Measurements from ENCODE around the gene PITPNC1.
A peak's percentile ranks its signal among the peaks of the same experiment; 100 is the strongest.

Gene PITPNC1

DNA sequence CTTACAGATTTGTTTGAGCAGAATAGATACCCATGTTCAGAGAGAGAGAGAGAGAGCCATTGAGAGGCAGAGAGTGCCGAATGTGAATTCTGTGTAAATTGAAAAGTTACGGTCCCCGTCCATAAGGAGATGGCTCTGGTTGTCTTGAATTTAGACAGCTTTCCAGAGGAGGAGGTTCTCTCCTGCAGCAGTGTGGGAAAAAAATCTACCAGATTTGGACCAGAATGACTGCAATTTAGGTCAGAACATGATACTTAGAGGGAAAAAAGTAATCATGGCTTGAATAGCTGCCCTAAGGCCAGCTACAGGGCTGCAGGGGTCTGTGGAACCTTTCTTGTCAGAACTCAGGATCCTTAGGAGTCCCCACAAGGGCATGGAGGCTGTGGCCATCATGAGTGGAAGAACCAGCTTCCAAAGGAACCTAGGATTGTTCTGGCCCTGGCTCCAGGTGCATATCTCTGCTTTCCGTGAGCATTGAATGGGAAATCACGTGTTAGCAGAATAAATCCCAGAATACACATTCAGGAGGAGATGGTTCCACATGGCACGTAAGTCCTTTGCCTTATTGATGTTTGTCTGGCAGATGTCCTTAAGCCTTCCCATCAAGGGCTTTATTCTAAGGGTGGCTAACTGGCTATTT lies 13.0 kb downstream of the PITPNC1 start:
- H3K4me3 ChIP-seq (replicated peaks in 1 of 2; ENCODE audit: low read depth in 2 of 2, low read length in 2 of 2) = no peak overlapping the region
- TF ChIP-seq, protein P1, sequence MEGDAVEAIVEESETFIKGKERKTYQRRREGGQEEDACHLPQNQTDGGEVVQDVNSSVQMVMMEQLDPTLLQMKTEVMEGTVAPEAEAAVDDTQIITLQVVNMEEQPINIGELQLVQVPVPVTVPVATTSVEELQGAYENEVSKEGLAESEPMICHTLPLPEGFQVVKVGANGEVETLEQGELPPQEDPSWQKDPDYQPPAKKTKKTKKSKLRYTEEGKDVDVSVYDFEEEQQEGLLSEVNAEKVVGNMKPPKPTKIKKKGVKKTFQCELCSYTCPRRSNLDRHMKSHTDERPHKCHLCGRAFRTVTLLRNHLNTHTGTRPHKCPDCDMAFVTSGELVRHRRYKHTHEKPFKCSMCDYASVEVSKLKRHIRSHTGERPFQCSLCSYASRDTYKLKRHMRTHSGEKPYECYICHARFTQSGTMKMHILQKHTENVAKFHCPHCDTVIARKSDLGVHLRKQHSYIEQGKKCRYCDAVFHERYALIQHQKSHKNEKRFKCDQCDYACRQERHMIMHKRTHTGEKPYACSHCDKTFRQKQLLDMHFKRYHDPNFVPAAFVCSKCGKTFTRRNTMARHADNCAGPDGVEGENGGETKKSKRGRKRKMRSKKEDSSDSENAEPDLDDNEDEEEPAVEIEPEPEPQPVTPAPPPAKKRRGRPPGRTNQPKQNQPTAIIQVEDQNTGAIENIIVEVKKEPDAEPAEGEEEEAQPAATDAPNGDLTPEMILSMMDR (IDR thresholded peaks at IDR 0.05; ENCODE audit: low read depth, low read length) = no peak
- DNase-seq (ENCODE audit: low read depth in 2 of 2) = peak in 1 of 2 donors; percentile 11

DNA sequence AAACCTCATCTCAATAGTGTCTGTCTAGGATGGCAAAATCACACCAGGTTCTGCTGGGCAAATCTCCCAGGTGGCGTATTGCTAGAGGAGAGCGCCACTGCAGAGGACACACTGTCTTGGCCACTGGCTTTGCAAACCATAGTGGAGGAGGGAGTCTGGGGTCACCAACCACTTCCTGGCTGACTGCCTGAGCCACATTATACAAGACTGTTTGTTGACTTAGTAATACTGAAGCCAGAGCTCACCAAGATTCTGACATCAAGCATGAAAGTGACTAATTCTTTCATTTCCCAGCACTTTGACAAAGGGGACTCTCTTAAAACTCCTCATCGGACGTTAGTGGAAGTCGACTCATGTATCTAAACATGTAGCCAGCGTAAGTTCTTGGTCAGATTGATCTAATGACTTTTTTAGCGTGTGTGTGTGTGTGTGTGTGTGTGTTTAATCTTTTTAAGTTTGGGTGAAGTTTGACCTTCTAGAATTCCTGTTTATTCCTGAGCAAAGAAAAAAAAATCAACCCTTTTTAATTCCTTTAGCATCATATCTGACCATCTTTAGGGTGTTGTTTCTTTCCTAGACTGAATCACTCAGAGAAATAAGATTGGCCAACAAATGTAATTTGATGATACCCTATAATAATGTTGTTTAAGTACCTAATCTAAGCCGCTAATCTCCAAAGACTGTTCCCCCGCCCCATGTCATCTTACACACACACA lies 13.7 kb downstream of the PITPNC1 start:
- H3K4me3 ChIP-seq (replicated peaks in 1 of 2; ENCODE audit: low read depth in 2 of 2, low read length in 2 of 2) = no peak overlapping the region
- DNase-seq (ENCODE audit: low read depth in 2 of 2) = peak; percentile 86 to 97
- TF ChIP-seq, protein P1 (IDR thresholded peaks at IDR 0.05; ENCODE audit: low read depth, low read length) = no peak

DNA sequence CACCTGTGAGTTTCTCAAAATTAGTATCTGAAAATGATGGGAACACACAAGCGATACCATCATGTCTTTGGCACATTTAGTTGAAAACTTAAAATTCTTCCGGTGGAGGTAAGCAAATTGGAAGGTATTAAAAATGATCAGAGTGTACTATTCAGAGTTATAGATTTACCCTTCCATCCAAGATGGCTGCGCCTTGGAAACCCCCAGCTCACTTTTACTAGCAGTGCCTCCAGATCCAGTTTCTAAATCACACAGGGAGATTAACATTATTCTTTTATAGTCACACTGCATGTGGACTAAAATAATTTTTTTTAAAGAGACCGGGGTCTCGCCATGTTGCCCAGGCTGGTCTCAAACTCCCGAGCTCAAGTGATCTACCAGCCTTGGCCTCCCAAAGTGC lies 15.0 kb downstream of the PITPNC1 start:
- no peak for DNase-seq (ENCODE audit: low read depth in 2 of 2)
- no peak overlapping the region for H3K4me3 ChIP-seq (replicated peaks in 1 of 2; ENCODE audit: low read depth in 2 of 2, low read length in 2 of 2)
- TF ChIP-seq, protein P1 (IDR thresholded peaks at IDR 0.05; ENCODE audit: low read depth, low read length) = no peak

DNA sequence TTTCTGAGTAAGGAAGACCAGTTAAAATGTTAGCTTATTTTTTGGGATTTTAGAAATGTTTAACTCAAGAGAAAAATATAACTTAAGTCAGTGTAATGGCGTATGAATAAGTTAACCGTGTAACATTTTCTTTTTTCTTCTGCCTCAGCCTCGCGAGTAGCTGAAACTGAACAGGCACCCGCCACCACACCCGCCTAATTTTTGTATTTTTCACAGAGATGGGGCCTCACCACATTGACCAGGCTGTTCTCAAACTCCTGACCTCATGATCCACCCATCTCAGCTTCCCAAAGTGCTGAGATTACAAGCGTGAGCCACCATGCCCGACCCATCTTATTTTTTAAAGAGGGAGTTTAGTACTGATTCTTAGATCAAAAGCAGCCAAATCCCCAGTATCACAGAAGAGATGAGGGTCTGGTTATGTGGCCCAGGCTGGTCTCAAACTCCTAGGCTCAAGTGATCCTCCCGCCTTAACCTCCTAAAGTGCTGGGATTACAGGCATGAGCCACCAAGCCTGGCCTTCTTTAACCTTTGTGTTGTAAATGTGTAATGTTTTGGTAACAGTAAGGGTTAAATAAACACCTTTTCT lies 16.8 kb downstream of the PITPNC1 start:
- DNase-seq (ENCODE audit: low read depth in 2 of 2) = no peak
- TF ChIP-seq, protein P1 (IDR thresholded peaks at IDR 0.05; ENCODE audit: low read depth, low read length) = no peak
- no peak overlapping the region for H3K4me3 ChIP-seq (replicated peaks in 1 of 2; ENCODE audit: low read depth in 2 of 2, low read length in 2 of 2)

DNA sequence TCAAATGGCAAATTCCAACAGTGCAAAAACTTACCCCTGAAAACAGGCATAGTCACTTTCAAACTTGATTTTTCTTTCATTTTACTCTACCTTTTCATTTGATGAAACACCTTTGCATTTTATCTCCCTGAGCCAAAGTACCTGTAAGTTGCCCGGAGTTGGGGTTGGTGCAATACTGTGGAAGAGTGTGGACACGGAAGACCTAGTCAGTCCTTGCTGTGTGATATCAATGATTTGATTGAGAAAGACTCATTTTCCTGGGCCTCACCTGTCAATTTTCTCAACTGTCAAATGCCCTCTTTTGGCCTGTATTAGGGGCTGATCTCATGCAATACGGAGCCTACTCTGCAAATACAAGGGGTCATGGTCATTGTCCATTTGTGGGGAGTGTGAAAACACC lies 22.6 kb downstream of the PITPNC1 start:
- TF ChIP-seq, protein P1 (IDR thresholded peaks at IDR 0.05; ENCODE audit: low read depth, low read length) = no peak
- no peak overlapping the region for H3K4me3 ChIP-seq (replicated peaks in 1 of 2; ENCODE audit: low read depth in 2 of 2, low read length in 2 of 2)
- DNase-seq (ENCODE audit: low read depth in 2 of 2) = no peak

DNA sequence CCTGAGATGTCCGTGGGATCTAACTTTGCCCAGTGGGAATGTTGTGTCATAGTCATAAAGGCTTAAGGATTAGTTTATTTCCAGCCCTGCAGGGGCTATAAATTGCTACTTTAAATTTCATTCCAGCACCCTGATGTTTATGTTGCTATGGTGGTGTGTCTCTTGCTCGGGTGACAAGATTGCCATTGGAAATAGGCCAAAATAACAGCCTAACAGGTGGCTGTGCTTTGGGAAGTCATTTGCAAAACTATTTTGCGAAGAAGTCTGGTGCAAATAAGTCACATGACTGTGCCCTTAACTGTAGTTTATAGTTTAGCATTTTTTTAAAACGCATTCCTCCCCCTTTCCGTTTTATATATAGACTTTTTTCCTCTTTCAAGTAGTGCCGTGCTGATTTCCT lies 23.1 kb downstream of the PITPNC1 start:
- TF ChIP-seq, protein P1 (IDR thresholded peaks at IDR 0.05; ENCODE audit: low read depth, low read length) = no peak
- H3K4me3 ChIP-seq (replicated peaks in 1 of 2; ENCODE audit: low read depth in 2 of 2, low read length in 2 of 2) = no peak overlapping the region
- DNase-seq (ENCODE audit: low read depth in 2 of 2) = no peak

Data from cardiac fibroblast (primary cell).